OCI-LY1 (cell line): Measurements from ENCODE around the gene RAP1GDS1.

Experiments used
- H2AFZ ChIP-seq: fragments of 200-600 bp; sonication (generic), shearing (Covaris generic); 2 replicates; pipeline ENCODE4 v1.6.0; 2014; ENCODE audit warnings: antibody characterized with exemption, mild to moderate bottlenecking, low read length
- H3F3A ChIP-seq: fragments of 200-600 bp; sonication (generic), shearing (Covaris generic); 2 replicates; pipeline ENCODE4 v1.6.0; 2014; ENCODE audit warnings: mild to moderate bottlenecking, antibody characterized with exemption, low read length, moderate library complexity; ENCODE audit not compliant: insufficient read depth
- H3K27ac ChIP-seq: fragments of 200-600 bp; sonication (generic); 2 replicates; pipeline ENCODE4 v1.5.1; 2014; ENCODE audit warnings: low read length, mixed run types, mild to moderate bottlenecking, low read depth; ENCODE audit not compliant: poor library complexity, severe bottlenecking
- H3K27me3 ChIP-seq: fragments of 200-600 bp; sonication (generic); 2 replicates; pipeline ENCODE4 v1.6.0; 2014; ENCODE audit warnings: antibody characterized with exemption, mild to moderate bottlenecking, low read length, moderate library complexity; ENCODE audit not compliant: insufficient read depth
- H3K36me3 ChIP-seq: fragments of 200-600 bp; sonication (generic); 2 replicates; pipeline ENCODE4 v1.6.1; 2014; ENCODE audit warnings: mild to moderate bottlenecking, antibody characterized with exemption, low read length, moderate library complexity, mixed read lengths; ENCODE audit not compliant: insufficient read depth
- H3K4me1 ChIP-seq: fragments of 200-600 bp; sonication (generic); 2 replicates; pipeline ENCODE4 v1.5.1; 2014; ENCODE audit warnings: mild to moderate bottlenecking, low read length, moderate library complexity; ENCODE audit not compliant: insufficient read depth, severe bottlenecking
- H3K4me2 ChIP-seq: fragments of 200-600 bp; sonication (generic), shearing (Covaris generic); 2 replicates; pipeline ENCODE4 v1.6.1; 2014; ENCODE audit warnings: low read length
- H3K4me3 ChIP-seq: fragments of 200-600 bp; sonication (generic); 2 replicates; pipeline ENCODE4 v1.5.1; 2014; ENCODE audit warnings: low read length, low read depth, mild to moderate bottlenecking, mixed read lengths; ENCODE audit not compliant: poor library complexity, severe bottlenecking
- H3K79me2 ChIP-seq: fragments of 200-600 bp; shearing (Covaris generic); 2 replicates; pipeline ENCODE4 v1.6.1; 2016; ENCODE audit warnings: mixed run types, low read length, mixed read lengths; ENCODE audit not compliant: insufficient read depth
- H3K9ac ChIP-seq: fragments of 200-600 bp; sonication (generic), shearing (Covaris generic); 2 replicates; pipeline ENCODE4 v1.6.1; 2014; ENCODE audit warnings: mild to moderate bottlenecking, low read length, mixed read lengths
- H3K9me2 ChIP-seq: fragments of 200-600 bp; sonication (generic), shearing (Covaris generic); 2 replicates; pipeline ENCODE4 v1.6.1; 2014; ENCODE audit warnings: low read depth, mild to moderate bottlenecking, low read length, mixed read lengths
- H3K9me3 ChIP-seq: fragments of 200-600 bp; shearing (Covaris generic); 2 replicates; pipeline ENCODE4 v1.6.1; 2014; ENCODE audit warnings: low read length, mixed read lengths
- H4K20me1 ChIP-seq: fragments of 200-600 bp; sonication (generic), shearing (Covaris generic); 2 replicates; pipeline ENCODE4 v1.6.0; 2016; ENCODE audit warnings: mild to moderate bottlenecking, low read length; ENCODE audit not compliant: insufficient read depth
- CTCF ChIP-seq: fragments of 200-600 bp; sonication (generic), shearing (Covaris generic); IDR thresholded peaks from 2 replicates; pipeline ENCODE4 v1.5.1; 2017; ENCODE audit warnings: mild to moderate bottlenecking, antibody characterized with exemption, low read length, moderate library complexity, mixed read lengths
- EZH2 ChIP-seq: fragments of 200-600 bp; sonication (generic), shearing (Covaris generic); IDR thresholded peaks from 2 replicates; pipeline ENCODE4 v1.8.0; 2017; ENCODE audit warnings: borderline replicate concordance, mixed run types, mild to moderate bottlenecking, antibody characterized with exemption, low read length, moderate library complexity, mixed read lengths

Gene RAP1GDS1

GRCh38 chr4:98369322-98369721 is 108.1 kb downstream of the RAP1GDS1 start:
- Histone ChIP-seq H3K36me3 (peaks cover 37% of the 10 kb centered on the region), H3K27me3 (no peaks in the 10 kb centered on the region), H3K9me2 (no peaks in the 10 kb centered on the region), H3K79me2 (no peaks in the 10 kb centered on the region), H3K9me3 (0 out of 2 replicates have a peak, but pooled peaks cover 4% of the 10 kb centered on the region), H3K27ac (no peak overlapping the region), H3K4me3 (no peak overlapping the region), H3K4me1 (no peaks in the 10 kb centered on the region), H3K4me2 (no peak overlapping the region), H4K20me1 (no peaks in the 10 kb centered on the region), H3K9ac (no peak overlapping the region), H3F3A (no peaks in the 10 kb centered on the region), H2AFZ (no peak overlapping the region)
- TF ChIP-seq CTCF (no peak), EZH2 (no peak)

GRCh38 chr4:98374643-98375042 is 113.5 kb downstream of the RAP1GDS1 start:
- H3K4me1 ChIP-seq: no peaks in the 10 kb centered on the region
- H3K79me2 ChIP-seq: no peaks in the 10 kb centered on the region
- H3K4me3 ChIP-seq: no peak overlapping the region
- no peak overlapping the region for H3K9ac ChIP-seq
- no peak overlapping the region for H2AFZ ChIP-seq
- H3K27me3 ChIP-seq: no peaks in the 10 kb centered on the region
- no peaks in the 10 kb centered on the region for H4K20me1 ChIP-seq
- H3K27ac ChIP-seq: no peak overlapping the region
- H3K36me3 ChIP-seq: 0 out of 2 replicates have a peak, but pooled peaks cover 3% of the 10 kb centered on the region
- no peaks in the 10 kb centered on the region for H3K9me3 ChIP-seq
- H3K4me2 ChIP-seq: no peak overlapping the region
- no peaks in the 10 kb centered on the region for H3F3A ChIP-seq
- no peaks in the 10 kb centered on the region for H3K9me2 ChIP-seq
- TF ChIP-seq CTCF: no peak
- TF ChIP-seq EZH2: no peak

GRCh38 chr4:98377559-98377958 is 116.4 kb downstream of the RAP1GDS1 start:
- Histone ChIP-seq H3F3A (no peaks in the 10 kb centered on the region), H3K36me3 (0 out of 2 replicates have a peak, but pooled peaks cover 3% of the 10 kb centered on the region), H2AFZ (no peak overlapping the region), H4K20me1 (no peaks in the 10 kb centered on the region), H3K79me2 (no peaks in the 10 kb centered on the region), H3K27me3 (no peaks in the 10 kb centered on the region), H3K9me2 (no peaks in the 10 kb centered on the region), H3K4me2 (no peak overlapping the region), H3K9ac (no peak overlapping the region), H3K9me3 (no peaks in the 10 kb centered on the region), H3K4me3 (no peak overlapping the region), H3K27ac (no peak overlapping the region), H3K4me1 (no peaks in the 10 kb centered on the region)
- TF ChIP-seq CTCF (no peak), EZH2 (no peak)
